ENCODE data around the gene SFRP4.

GRCh38 chr7:37956791-37957190 is 40.2 kb upstream of the SFRP4 start:
- TF ChIP-seq CTCF (IDR thresholded peaks at IDR 0.05) (no peak), YY1 (IDR thresholded peaks at IDR 0.05; ENCODE audit: low read depth) (no peak), FOXM1 (IDR thresholded peaks at IDR 0.05; ENCODE audit: low read depth) (no peak), EP300 (IDR thresholded peaks at IDR 0.05; ENCODE audit: borderline replicate concordance in 1 of 2, low read depth in 1 of 2, low read length in 1 of 2) (no peak), TAF1 (IDR thresholded peaks at IDR 0.05; ENCODE audit: borderline replicate concordance, low read depth, low read length) (no peak), REST (IDR thresholded peaks at IDR 0.05; ENCODE audit: low read depth, low read length) (no peak), RAD21 (IDR thresholded peaks at IDR 0.05; ENCODE audit: low read length) (no peak)

Measured in SK-N-SH (cell line).